Fibroblast of gingiva (primary cell): Measurements from ENCODE around the gene TSNAX.
"Not testable (repeated sequence)": the region's sequence is repeated elsewhere in the genome, so short reads cannot be mapped to it uniquely, and the experiment has no call there.

ENCODE experiments used
- DNase-seq: peaks from one replicate; pipeline ENCODE4 v3.0.0-alpha.2; 2011; ENCODE audit warnings: low read depth

TSNAX gene

GRCh38 chr1:231528172-231529029 is at the start of gene TSNAX:
TSS of gene TSNAX (plus strand) at chr1:231528669. CDS start at chr1:231528811, 142 bp downstream.
- DNase-seq = peak; percentile 92

GRCh38 chr1:231478811-231479210 is 49.7 kb upstream of the TSNAX start:
- DNase-seq = no peak

- no peak for DNase-seq
Measured at GRCh38 chr1:231480008-231480407, 48.5 kb upstream of the TSNAX start.

- DNase-seq = no peak
Measured at GRCh38 chr1:231481289-231481688, 47.2 kb upstream of the TSNAX start.

GRCh38 chr1:231485029-231485784 is 43.3 kb upstream of the TSNAX start:
- no peak for DNase-seq

GRCh38 chr1:231487019-231487418 is 41.5 kb upstream of the TSNAX start:
- no peak for DNase-seq

GRCh38 chr1:231487910-231488309 is 40.6 kb upstream of the TSNAX start:
- DNase-seq = no peak

GRCh38 chr1:231493421-231494185 is 34.9 kb upstream of the TSNAX start:
- peak; percentile 17 for DNase-seq

- DNase-seq = no peak
Measured at GRCh38 chr1:231494439-231495110, 33.9 kb upstream of the TSNAX start.

- DNase-seq = no peak
Measured at GRCh38 chr1:231497629-231498152, 30.8 kb upstream of the TSNAX start.

GRCh38 chr1:231499148-231499763 is 29.2 kb upstream of the TSNAX start:
- DNase-seq = no peak

- DNase-seq = no peak
Measured at GRCh38 chr1:231500666-231501065, 27.8 kb upstream of the TSNAX start.

- DNase-seq = not testable (repeated sequence)
Measured at GRCh38 chr1:231503168-231503567, 25.3 kb upstream of the TSNAX start.

- no peak for DNase-seq
Measured at GRCh38 chr1:231507476-231508355, 20.8 kb upstream of the TSNAX start.

GRCh38 chr1:231508497-231508896 is 20.0 kb upstream of the TSNAX start:
- DNase-seq = no peak

GRCh38 chr1:231508941-231509340 is 19.5 kb upstream of the TSNAX start:
- no peak for DNase-seq

- no peak for DNase-seq
Measured at GRCh38 chr1:231512147-231512698, 16.2 kb upstream of the TSNAX start.

GRCh38 chr1:231515748-231516147 is 12.7 kb upstream of the TSNAX start:
- no peak for DNase-seq

GRCh38 chr1:231517076-231517475 is 11.4 kb upstream of the TSNAX start:
- DNase-seq = no peak
